Astrocyte (in vitro differentiated cells and primary cell): ENCODE results near the gene FAM43B. TPM values are rescaled to one million over a fixed set of nuclear protein-coding genes. Genes with fewer than 3 reads are reported as not detected.

Experiments
- DNase-seq: peaks from one replicate; pipeline ENCODE4 v3.0.0-alpha.2; 2010; ENCODE audit warnings: low read depth
- FAIRE-seq: peaks from 2 replicates; lab custom pipeline; 2011; peaks lifted over from hg19 to GRCh38; lab: Jason Lieb, UNC
- H2AFZ ChIP-seq: 2 replicates; pipeline ENCODE4 v1.6.0; 2012; ENCODE audit warnings: low read depth, low read length, inconsistent platforms
- H3K27ac ChIP-seq: 2 replicates; pipeline ENCODE4 v1.5.1; 2011; ENCODE audit warnings: low read depth, low read length, inconsistent platforms
- H3K27me3 ChIP-seq: 2 replicates; pipeline ENCODE4 v1.6.0; 2011; ENCODE audit warnings: low read length, inconsistent platforms; ENCODE audit not compliant: insufficient read depth
- H3K36me3 ChIP-seq: 2 replicates; pipeline ENCODE4 v1.5.1; 2011; ENCODE audit warnings: low read length, inconsistent platforms; ENCODE audit not compliant: insufficient read depth
- H3K4me1 ChIP-seq: 2 replicates; pipeline ENCODE4 v1.5.1; 2011; ENCODE audit warnings: low read length, inconsistent platforms; ENCODE audit not compliant: insufficient read depth
- H3K4me2 ChIP-seq: 2 replicates; pipeline ENCODE4 v1.6.0; 2012; ENCODE audit warnings: low read length, inconsistent platforms
- H3K4me3 ChIP-seq: 2 replicates; pipeline ENCODE4 v1.5.1; 2011; ENCODE audit warnings: low read depth, mild to moderate bottlenecking, low read length, inconsistent platforms; ENCODE audit not compliant: insufficient read depth
- H3K79me2 ChIP-seq: 2 replicates; pipeline ENCODE4 v1.6.0; 2012; ENCODE audit warnings: mild to moderate bottlenecking, low read length, inconsistent platforms; ENCODE audit not compliant: insufficient read depth
- H3K9ac ChIP-seq: 2 replicates; pipeline ENCODE4 v1.6.0; 2012; ENCODE audit warnings: mild to moderate bottlenecking, low read length, inconsistent platforms
- H3K9me3 ChIP-seq: 2 replicates; pipeline ENCODE4 v1.5.1; 2012; ENCODE audit warnings: low read depth, mild to moderate bottlenecking, low read length, inconsistent platforms; ENCODE audit not compliant: insufficient read depth
- H4K20me1 ChIP-seq: 2 replicates; pipeline ENCODE4 v1.6.0; 2012; ENCODE audit warnings: low read length, inconsistent platforms; ENCODE audit not compliant: insufficient read depth
- H3K27ac Mint-ChIP-seq: one replicate; pipeline ENCODE4 v1.8.0; 2021; ENCODE audit warnings: mild to moderate bottlenecking, mixed read lengths; ENCODE audit not compliant: unreplicated experiment
- H3K27me3 Mint-ChIP-seq: one replicate; pipeline ENCODE4 v1.8.0; 2021; ENCODE audit warnings: low read depth, mixed read lengths; ENCODE audit not compliant: unreplicated experiment
- H3K36me3 Mint-ChIP-seq: one replicate; pipeline ENCODE4 v1.8.0; 2021; ENCODE audit warnings: low read depth, mixed read lengths; ENCODE audit not compliant: unreplicated experiment
- H3K4me1 Mint-ChIP-seq: one replicate; pipeline ENCODE4 v1.8.0; 2021; ENCODE audit warnings: low read depth, mixed read lengths; ENCODE audit not compliant: unreplicated experiment
- H3K4me3 Mint-ChIP-seq: one replicate; pipeline ENCODE4 v1.8.0; 2021; ENCODE audit warnings: mild to moderate bottlenecking, moderate library complexity, mixed read lengths; ENCODE audit not compliant: unreplicated experiment
- H3K9me3 Mint-ChIP-seq: one replicate; pipeline ENCODE4 v1.8.0; 2021; ENCODE audit warnings: mild to moderate bottlenecking, mixed read lengths; ENCODE audit not compliant: unreplicated experiment
- CTCF ChIP-seq: IDR thresholded peaks from 2 replicates; pipeline ENCODE4 v1.5.1; 2011; ENCODE audit warnings: low read depth, mild to moderate bottlenecking, inconsistent platforms, low read length, moderate library complexity; ENCODE audit not compliant: insufficient read depth
- EZH2 ChIP-seq: IDR thresholded peaks from 2 replicates; pipeline ENCODE4 v1.6.1; 2012; ENCODE audit warnings: mild to moderate bottlenecking, low read length, inconsistent platforms; ENCODE audit not compliant: insufficient read depth
- total RNA-seq: library from RNA; stranded (reverse); gene quantifications from 2 replicates; pipeline ENCODE4 v1.2.1, GENCODE V29; 2021

FAM43B gene
- total RNA-seq, 1 donor from 2014 or later, result 0.27 TPM

- Histone ChIP-seq H3K79me2 (peaks cover 46% of the 10 kb centered on the region), H2AFZ (peak within 1 kb of the TSS; percentile 98), H3K9me3 (no peaks in the 10 kb centered on the region), H3K36me3 (peaks cover 10% of the 10 kb centered on the region), H3K4me2 (peak within 1 kb of the TSS; percentile 99), H3K9ac (peak within 1 kb of the TSS; percentile 92), H3K27ac (peak within 1 kb of the TSS; percentile 82), H3K4me3 (peak within 1 kb of the TSS; percentile 89), H3K27me3 (no peaks in the 10 kb centered on the region), H3K4me1 (peaks cover 12% of the 10 kb centered on the region), H4K20me1 (peaks cover 18% of the 10 kb centered on the region)
- Mint-ChIP-seq H3K4me3 (peak within 1 kb of the TSS; percentile 93), H3K27me3 (peaks cover 11% of the 10 kb centered on the region), H3K9me3 (no peaks in the 10 kb centered on the region), H3K4me1 (peaks cover 2% of the 10 kb centered on the region), H3K27ac (peak within 1 kb of the TSS; percentile 91), H3K36me3 (peaks cover 2% of the 10 kb centered on the region)
- peak; percentile 34 for FAIRE-seq
- no peak for TF ChIP-seq CTCF
- TF ChIP-seq EZH2, result no peak
- DNase-seq, result peak; percentile 86
These were observed 44.6 kb upstream of the FAM43B start, which contains the start of gene MUL1 for GRCh38 chr1:20507564-20508410. Gene MUL1, minus strand, starts transcription at chr1:20508151. Its CDS starts 127 bp downstream, at chr1:20508024.

GRCh38 chr1:20508411-20508771 is 44.0 kb upstream of the FAM43B start:
- H3K9me3 Mint-ChIP-seq, result no peaks in the 10 kb centered on the region
- H4K20me1 ChIP-seq, result peaks cover 17% of the 10 kb centered on the region
- no peaks in the 10 kb centered on the region for H3K9me3 ChIP-seq
- peaks cover 44% of the 10 kb centered on the region for H3K79me2 ChIP-seq
- H3K27me3 ChIP-seq, result no peaks in the 10 kb centered on the region
- H3K4me1 ChIP-seq, result peaks cover 12% of the 10 kb centered on the region
- H3K36me3 Mint-ChIP-seq, result peaks cover 2% of the 10 kb centered on the region
- no peak for TF ChIP-seq CTCF
- no peak for TF ChIP-seq EZH2
- H3K4me3 ChIP-seq, result peak overlapping the region; percentile 89
- peaks cover 2% of the 10 kb centered on the region for H3K4me1 Mint-ChIP-seq
- H3K4me3 Mint-ChIP-seq, result peak overlapping the region; percentile 93
- DNase-seq (no peak), FAIRE-seq (no peak)
- peak overlapping the region; percentile 92 for H3K9ac ChIP-seq
- peaks cover 7% of the 10 kb centered on the region for H3K36me3 ChIP-seq
- peak overlapping the region; percentile 98 for H2AFZ ChIP-seq
- peak overlapping the region; percentile 41 for H3K27ac Mint-ChIP-seq
- peak overlapping the region; percentile 99 for H3K4me2 ChIP-seq
- H3K27me3 Mint-ChIP-seq, result peaks cover 17% of the 10 kb centered on the region
- H3K27ac ChIP-seq, result peak overlapping the region; percentile 82
